Astrocyte (in vitro differentiated cells and primary cell): ENCODE results near the gene SNX2. TPM values are rescaled to one million over a fixed set of nuclear protein-coding genes. Genes with fewer than 3 reads are reported as not detected.
A peak's percentile ranks its signal among the peaks of the same experiment; 100 is the strongest.

ENCODE experiments used
- DNase-seq: peaks from one replicate; pipeline ENCODE4 v3.0.0-alpha.2; 2010; ENCODE audit warnings: low read depth
- FAIRE-seq: peaks from 2 replicates; lab custom pipeline; 2011; peaks lifted over from hg19 to GRCh38; lab: Jason Lieb, UNC
- H2AFZ ChIP-seq: 2 replicates; pipeline ENCODE4 v1.6.0; 2012; ENCODE audit warnings: low read depth, low read length, inconsistent platforms
- H3K27ac ChIP-seq: 2 replicates; pipeline ENCODE4 v1.5.1; 2011; ENCODE audit warnings: low read depth, low read length, inconsistent platforms
- H3K27me3 ChIP-seq: 2 replicates; pipeline ENCODE4 v1.6.0; 2011; ENCODE audit warnings: low read length, inconsistent platforms; ENCODE audit not compliant: insufficient read depth
- H3K36me3 ChIP-seq: 2 replicates; pipeline ENCODE4 v1.5.1; 2011; ENCODE audit warnings: low read length, inconsistent platforms; ENCODE audit not compliant: insufficient read depth
- H3K4me1 ChIP-seq: 2 replicates; pipeline ENCODE4 v1.5.1; 2011; ENCODE audit warnings: low read length, inconsistent platforms; ENCODE audit not compliant: insufficient read depth
- H3K4me2 ChIP-seq: 2 replicates; pipeline ENCODE4 v1.6.0; 2012; ENCODE audit warnings: low read length, inconsistent platforms
- H3K4me3 ChIP-seq: 2 replicates; pipeline ENCODE4 v1.5.1; 2011; ENCODE audit warnings: low read depth, mild to moderate bottlenecking, low read length, inconsistent platforms; ENCODE audit not compliant: insufficient read depth
- H3K79me2 ChIP-seq: 2 replicates; pipeline ENCODE4 v1.6.0; 2012; ENCODE audit warnings: mild to moderate bottlenecking, low read length, inconsistent platforms; ENCODE audit not compliant: insufficient read depth
- H3K9ac ChIP-seq: 2 replicates; pipeline ENCODE4 v1.6.0; 2012; ENCODE audit warnings: mild to moderate bottlenecking, low read length, inconsistent platforms
- H3K9me3 ChIP-seq: 2 replicates; pipeline ENCODE4 v1.5.1; 2012; ENCODE audit warnings: low read depth, mild to moderate bottlenecking, low read length, inconsistent platforms; ENCODE audit not compliant: insufficient read depth
- H4K20me1 ChIP-seq: 2 replicates; pipeline ENCODE4 v1.6.0; 2012; ENCODE audit warnings: low read length, inconsistent platforms; ENCODE audit not compliant: insufficient read depth
- H3K27ac Mint-ChIP-seq: one replicate; pipeline ENCODE4 v1.8.0; 2021; ENCODE audit warnings: mild to moderate bottlenecking, mixed read lengths; ENCODE audit not compliant: unreplicated experiment
- H3K27me3 Mint-ChIP-seq: one replicate; pipeline ENCODE4 v1.8.0; 2021; ENCODE audit warnings: low read depth, mixed read lengths; ENCODE audit not compliant: unreplicated experiment
- H3K36me3 Mint-ChIP-seq: one replicate; pipeline ENCODE4 v1.8.0; 2021; ENCODE audit warnings: low read depth, mixed read lengths; ENCODE audit not compliant: unreplicated experiment
- H3K4me1 Mint-ChIP-seq: one replicate; pipeline ENCODE4 v1.8.0; 2021; ENCODE audit warnings: low read depth, mixed read lengths; ENCODE audit not compliant: unreplicated experiment
- H3K4me3 Mint-ChIP-seq: one replicate; pipeline ENCODE4 v1.8.0; 2021; ENCODE audit warnings: mild to moderate bottlenecking, moderate library complexity, mixed read lengths; ENCODE audit not compliant: unreplicated experiment
- H3K9me3 Mint-ChIP-seq: one replicate; pipeline ENCODE4 v1.8.0; 2021; ENCODE audit warnings: mild to moderate bottlenecking, mixed read lengths; ENCODE audit not compliant: unreplicated experiment
- EZH2 ChIP-seq: IDR thresholded peaks from 2 replicates; pipeline ENCODE4 v1.6.1; 2012; ENCODE audit warnings: mild to moderate bottlenecking, low read length, inconsistent platforms; ENCODE audit not compliant: insufficient read depth
- total RNA-seq: library from RNA; stranded (reverse); gene quantifications from 2 replicates; pipeline ENCODE4 v1.2.1, GENCODE V29; 2021
- TF ChIP-seq, protein P1 (sequence below): IDR thresholded peaks from 2 replicates; pipeline ENCODE4 v1.5.1; 2011; ENCODE audit warnings: low read depth, mild to moderate bottlenecking, inconsistent platforms, low read length, moderate library complexity; ENCODE audit not compliant: insufficient read depth

Gene SNX2
- total RNA-seq, 1 donor from 2014 or later, result 87.2 TPM

GRCh38 chr5:122844136-122844909 lies 69.4 kb downstream of the SNX2 start:
- peak overlapping the region; percentile 94 for H3K27ac Mint-ChIP-seq
- FAIRE-seq (no peak), DNase-seq (no peak)

DNA sequence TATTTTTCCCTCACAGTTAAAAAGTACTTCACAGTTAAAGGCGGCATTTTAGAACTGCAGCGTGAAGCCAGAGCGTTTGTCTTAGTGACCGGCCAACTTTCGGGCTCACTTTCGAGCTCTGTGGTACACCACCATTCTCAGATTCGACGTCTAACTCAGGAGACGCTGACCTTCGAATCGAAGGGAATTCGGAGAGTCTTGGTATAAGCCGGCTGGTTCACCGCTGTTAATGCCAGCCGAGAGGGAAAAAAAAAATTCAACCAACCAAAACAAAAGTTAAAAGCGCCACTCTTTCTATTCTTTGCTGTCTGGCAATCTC lies 70.0 kb downstream of the SNX2 start:
- DNase-seq, result no peak
- Mint-ChIP-seq H3K27me3 (no peaks in the 10 kb centered on the region), H3K9me3 (no peaks in the 10 kb centered on the region), H3K27ac (peak overlapping the region; percentile 94), H3K36me3 (no peaks in the 10 kb centered on the region), H3K4me1 (peaks cover 28% of the 10 kb centered on the region), H3K4me3 (peak overlapping the region; percentile 92)
- TF ChIP-seq EZH2, result no peak
- TF ChIP-seq, protein P1, sequence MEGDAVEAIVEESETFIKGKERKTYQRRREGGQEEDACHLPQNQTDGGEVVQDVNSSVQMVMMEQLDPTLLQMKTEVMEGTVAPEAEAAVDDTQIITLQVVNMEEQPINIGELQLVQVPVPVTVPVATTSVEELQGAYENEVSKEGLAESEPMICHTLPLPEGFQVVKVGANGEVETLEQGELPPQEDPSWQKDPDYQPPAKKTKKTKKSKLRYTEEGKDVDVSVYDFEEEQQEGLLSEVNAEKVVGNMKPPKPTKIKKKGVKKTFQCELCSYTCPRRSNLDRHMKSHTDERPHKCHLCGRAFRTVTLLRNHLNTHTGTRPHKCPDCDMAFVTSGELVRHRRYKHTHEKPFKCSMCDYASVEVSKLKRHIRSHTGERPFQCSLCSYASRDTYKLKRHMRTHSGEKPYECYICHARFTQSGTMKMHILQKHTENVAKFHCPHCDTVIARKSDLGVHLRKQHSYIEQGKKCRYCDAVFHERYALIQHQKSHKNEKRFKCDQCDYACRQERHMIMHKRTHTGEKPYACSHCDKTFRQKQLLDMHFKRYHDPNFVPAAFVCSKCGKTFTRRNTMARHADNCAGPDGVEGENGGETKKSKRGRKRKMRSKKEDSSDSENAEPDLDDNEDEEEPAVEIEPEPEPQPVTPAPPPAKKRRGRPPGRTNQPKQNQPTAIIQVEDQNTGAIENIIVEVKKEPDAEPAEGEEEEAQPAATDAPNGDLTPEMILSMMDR, result no peak
- no peaks in the 10 kb centered on the region for H3K36me3 ChIP-seq
- H3K4me1 ChIP-seq, result peaks cover 17% of the 10 kb centered on the region
- H3K27me3 ChIP-seq, result no peaks in the 10 kb centered on the region
- H3K79me2 ChIP-seq, result peaks cover 20% of the 10 kb centered on the region
- H3K4me3 ChIP-seq, result peak overlapping the region; percentile 88
- FAIRE-seq, result no peak
- peak overlapping the region; percentile 89 for H3K9ac ChIP-seq
- H3K9me3 ChIP-seq, result no peaks in the 10 kb centered on the region
- peaks cover 2% of the 10 kb centered on the region for H4K20me1 ChIP-seq
- H3K4me2 ChIP-seq, result peak overlapping the region; percentile 84
- H3K27ac ChIP-seq, result peak overlapping the region; percentile 84
- H2AFZ ChIP-seq, result peak overlapping the region; percentile 93

More at GRCh38 chr5:122844136-122844909, 69.4 kb downstream of the SNX2 start:
- no peaks in the 10 kb centered on the region for H3K36me3 ChIP-seq
- peaks cover 15% of the 10 kb centered on the region for H3K79me2 ChIP-seq
- H3K27ac ChIP-seq, result peak overlapping the region; percentile 84
- no peaks in the 10 kb centered on the region for H3K9me3 ChIP-seq
- peak overlapping the region; percentile 93 for H2AFZ ChIP-seq
- Mint-ChIP-seq H3K4me1 (peaks cover 25% of the 10 kb centered on the region), H3K9me3 (no peaks in the 10 kb centered on the region), H3K4me3 (peak overlapping the region; percentile 92), H3K27me3 (no peaks in the 10 kb centered on the region), H3K36me3 (no peaks in the 10 kb centered on the region)
- H3K4me2 ChIP-seq, result peak overlapping the region; percentile 84
- H4K20me1 ChIP-seq, result no peaks in the 10 kb centered on the region
- peaks cover 17% of the 10 kb centered on the region for H3K4me1 ChIP-seq
- H3K9ac ChIP-seq, result peak overlapping the region; percentile 89
- H3K27me3 ChIP-seq, result no peaks in the 10 kb centered on the region
- H3K4me3 ChIP-seq, result peak overlapping the region; percentile 88
- no peak for TF ChIP-seq EZH2
- TF ChIP-seq, protein P1, result no peak
